ENCODE measurements around the gene TTLL9. TPM values are rescaled to one million over a fixed set of nuclear protein-coding genes. Genes with fewer than 3 reads are reported as not detected.
A peak's percentile ranks its signal among the peaks of the same experiment; 100 is the strongest.

The TTLL9 gene
- total and polyA plus RNA-seq, 8 donors, result 0.20 to 6.2 (median 2.3) TPM

DNA sequence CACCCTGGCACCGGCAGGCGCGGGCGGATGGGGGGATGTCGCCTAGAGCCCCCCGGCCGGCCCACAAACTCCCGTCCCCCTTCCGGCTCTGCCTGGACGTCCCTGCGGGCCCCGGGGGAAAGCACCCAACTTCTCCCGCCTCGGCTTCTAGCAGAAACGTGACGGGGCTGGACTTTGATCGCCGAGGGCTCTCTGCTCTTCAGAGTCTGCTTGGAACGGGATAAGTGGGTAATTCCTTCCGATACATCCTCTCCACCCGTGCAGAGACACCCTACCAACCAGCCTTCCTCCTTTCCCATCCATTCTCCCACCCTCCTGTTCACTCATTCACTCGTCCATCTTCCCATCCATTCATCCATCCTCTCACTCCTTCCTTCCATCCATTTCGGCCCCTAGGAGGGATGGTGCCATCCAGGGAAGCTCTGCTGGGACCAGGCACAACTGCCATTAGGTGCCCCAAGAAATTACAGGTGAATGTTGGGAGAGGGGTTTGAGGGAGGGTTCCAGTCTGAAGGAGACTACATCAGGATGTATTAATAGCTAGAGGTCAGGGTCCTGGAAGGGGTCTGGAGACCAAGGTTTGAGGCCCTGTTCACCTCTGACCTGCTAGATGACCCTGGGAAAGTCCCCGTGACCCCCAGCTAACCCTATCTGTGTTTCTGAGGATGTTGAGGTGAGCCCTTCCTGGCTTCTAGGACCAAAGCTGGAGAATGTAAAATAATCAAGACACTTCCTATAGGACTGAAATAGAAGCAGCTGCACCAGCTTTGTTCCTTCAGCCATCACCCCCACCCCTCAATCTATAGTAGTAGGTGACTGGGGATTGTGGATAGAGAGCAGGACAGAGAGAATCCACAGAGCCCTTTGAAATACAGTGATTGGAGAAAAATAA, 538 bp downstream of the TTLL9 start:
- no peak for ATAC-seq
- Histone ChIP-seq H3K4me1 (peaks cover 0 to 13% of the 10 kb centered on the region in 2 donors), H3K27ac (no peak overlapping the region), H3K27me3 (peaks cover 11 to 34% of the 10 kb centered on the region in 2 donors), H3K9me3 (no peaks in the 10 kb centered on the region), H3K4me3 (peak overlapping the region; percentile 45 to 52), H3K36me3 (no peaks in the 10 kb centered on the region)
- TF ChIP-seq, protein P1, sequence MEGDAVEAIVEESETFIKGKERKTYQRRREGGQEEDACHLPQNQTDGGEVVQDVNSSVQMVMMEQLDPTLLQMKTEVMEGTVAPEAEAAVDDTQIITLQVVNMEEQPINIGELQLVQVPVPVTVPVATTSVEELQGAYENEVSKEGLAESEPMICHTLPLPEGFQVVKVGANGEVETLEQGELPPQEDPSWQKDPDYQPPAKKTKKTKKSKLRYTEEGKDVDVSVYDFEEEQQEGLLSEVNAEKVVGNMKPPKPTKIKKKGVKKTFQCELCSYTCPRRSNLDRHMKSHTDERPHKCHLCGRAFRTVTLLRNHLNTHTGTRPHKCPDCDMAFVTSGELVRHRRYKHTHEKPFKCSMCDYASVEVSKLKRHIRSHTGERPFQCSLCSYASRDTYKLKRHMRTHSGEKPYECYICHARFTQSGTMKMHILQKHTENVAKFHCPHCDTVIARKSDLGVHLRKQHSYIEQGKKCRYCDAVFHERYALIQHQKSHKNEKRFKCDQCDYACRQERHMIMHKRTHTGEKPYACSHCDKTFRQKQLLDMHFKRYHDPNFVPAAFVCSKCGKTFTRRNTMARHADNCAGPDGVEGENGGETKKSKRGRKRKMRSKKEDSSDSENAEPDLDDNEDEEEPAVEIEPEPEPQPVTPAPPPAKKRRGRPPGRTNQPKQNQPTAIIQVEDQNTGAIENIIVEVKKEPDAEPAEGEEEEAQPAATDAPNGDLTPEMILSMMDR (IDR thresholded peaks at IDR 0.05), result no peak
- peak in 1 of 4 donors; percentile 30 for DNase-seq
- intact Hi-C loops (cut with DNase I), result no loop called here

DNA sequence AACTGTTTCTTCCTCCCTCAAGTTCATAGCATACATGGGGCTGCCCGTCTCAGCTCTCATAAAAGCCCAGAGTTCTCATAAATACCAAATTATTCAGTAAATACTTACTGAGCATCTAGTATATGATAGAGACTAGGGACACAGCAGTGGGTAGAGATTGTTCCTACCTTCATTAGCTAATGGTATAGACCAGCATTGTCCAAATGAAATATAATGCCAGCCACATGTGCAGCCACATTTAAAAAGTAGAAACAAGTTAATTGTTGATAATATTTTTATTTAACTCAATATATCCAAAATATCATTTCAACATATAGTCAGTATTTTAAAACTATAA, 1.2 kb downstream of the TTLL9 start:
- Histone ChIP-seq H3K4me1 (peaks cover 0 to 13% of the 10 kb centered on the region in 2 donors), H3K27ac (no peak overlapping the region), H3K9me3 (no peaks in the 10 kb centered on the region), H3K4me3 (no peak overlapping the region), H3K36me3 (no peaks in the 10 kb centered on the region), H3K27me3 (peaks cover 11 to 34% of the 10 kb centered on the region in 2 donors)
- TF ChIP-seq, protein P1 (IDR thresholded peaks at IDR 0.05), result no peak
- ATAC-seq (no peak), DNase-seq (no peak)
- intact Hi-C loops (cut with DNase I), result no loop called here

DNA sequence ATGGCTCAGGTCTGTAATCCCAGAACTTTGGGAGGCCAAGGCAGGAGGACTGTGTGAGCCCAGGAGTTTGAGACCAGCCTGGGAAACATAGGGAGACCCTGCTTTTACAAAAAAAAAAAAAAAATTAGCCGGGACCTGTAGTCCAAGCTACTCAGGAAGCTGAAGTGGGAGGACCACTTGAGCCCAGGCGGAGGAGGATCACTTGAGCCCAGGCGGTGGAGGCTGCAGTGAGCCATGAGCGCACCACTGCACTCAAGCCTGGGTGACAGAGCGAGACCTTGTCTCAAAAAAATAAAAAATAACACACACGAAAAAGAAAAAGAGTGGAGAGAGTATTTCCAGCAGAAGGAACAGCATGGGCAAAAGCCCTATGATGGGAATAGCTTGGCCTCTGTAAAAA, 2.0 kb downstream of the TTLL9 start:
- no peak for ATAC-seq
- no peak for DNase-seq
- Histone ChIP-seq H3K9me3 (no peaks in the 10 kb centered on the region), H3K36me3 (no peaks in the 10 kb centered on the region), H3K27me3 (peaks cover 11 to 34% of the 10 kb centered on the region in 2 donors), H3K4me1 (peaks cover 0 to 13% of the 10 kb centered on the region in 2 donors), H3K4me3 (no peak overlapping the region), H3K27ac (no peak overlapping the region)
- intact Hi-C loops (cut with DNase I), result no loop called here
- TF ChIP-seq, protein P1 (IDR thresholded peaks at IDR 0.05), result no peak

DNA sequence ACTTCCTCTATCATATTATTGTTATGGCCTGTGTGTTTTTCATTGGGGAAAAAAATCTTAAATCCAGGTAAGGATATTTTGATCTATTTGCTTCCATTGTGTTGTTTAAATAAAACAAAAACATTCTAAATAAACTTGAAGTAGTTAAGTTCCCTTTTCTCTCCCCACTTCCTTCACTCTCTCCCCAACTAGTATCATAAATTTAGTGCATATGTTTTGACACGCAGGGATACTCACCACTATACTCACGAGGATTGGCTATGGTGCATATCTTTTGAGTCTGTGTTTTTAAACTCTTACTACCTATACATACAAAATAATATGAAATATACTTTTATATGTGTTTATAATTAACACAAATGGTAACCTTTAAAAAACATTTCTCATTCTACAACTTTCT, 5.2 kb downstream of the TTLL9 start:
- intact Hi-C loops (cut with DNase I), result no loop called here
- H3K27ac ChIP-seq, result no peak overlapping the region
- no peaks in the 10 kb centered on the region for H3K36me3 ChIP-seq
- H3K27me3 ChIP-seq, result peaks cover 0 to 9% of the 10 kb centered on the region in 2 donors
- ATAC-seq, result no peak
- H3K4me3 ChIP-seq, result no peak overlapping the region
- peaks cover 0 to 7% of the 10 kb centered on the region in 2 donors for H3K4me1 ChIP-seq
- no peak for DNase-seq
- TF ChIP-seq, protein P1 (IDR thresholded peaks at IDR 0.05), result no peak
- H3K9me3 ChIP-seq, result no peaks in the 10 kb centered on the region

DNA sequence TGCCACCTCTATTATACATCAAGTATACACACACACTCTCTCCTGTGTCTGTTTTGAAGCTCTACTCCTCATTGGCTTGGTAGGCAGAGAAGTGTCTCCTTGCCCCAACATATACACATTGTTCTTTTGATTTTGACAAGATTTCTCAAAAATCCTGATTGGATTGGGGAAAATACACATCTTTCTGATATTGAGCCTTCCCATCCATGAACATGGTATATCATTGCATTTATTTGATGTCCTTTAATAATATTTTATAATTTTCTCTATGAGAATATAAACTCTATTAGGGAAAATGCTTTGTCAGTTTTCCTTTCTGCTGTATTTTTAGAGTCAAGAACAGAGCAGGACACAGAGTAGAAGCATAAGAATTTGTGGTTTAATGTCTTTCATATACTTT, 7.2 kb downstream of the TTLL9 start:
- no peak overlapping the region for H3K27ac ChIP-seq
- intact Hi-C loops (cut with DNase I), result no loop called here
- TF ChIP-seq, protein P1 (IDR thresholded peaks at IDR 0.05), result no peak
- H3K4me3 ChIP-seq, result no peak overlapping the region
- no peaks in the 10 kb centered on the region for H3K27me3 ChIP-seq
- peaks cover 0 to 5% of the 10 kb centered on the region in 2 donors for H3K4me1 ChIP-seq
- no peaks in the 10 kb centered on the region for H3K9me3 ChIP-seq
- H3K36me3 ChIP-seq, result no peaks in the 10 kb centered on the region
- no peak for DNase-seq
- ATAC-seq, result no peak
